ENCODE measurements around the gene ADCY9. TPM values are rescaled to one million over a fixed set of nuclear protein-coding genes. Genes with fewer than 3 reads are reported as not detected.

Gene ADCY9
- polyA plus RNA-seq, 1 donor, result 19.3 TPM

- DNase-seq, result no peak
Measured at GRCh38 chr16:4002121-4002520, 114.1 kb downstream of the ADCY9 start.

GRCh38 chr16:3999479-4000325 is 116.5 kb downstream of the ADCY9 start:
- no peak for DNase-seq

GRCh38 chr16:3998793-3999478 is 117.3 kb downstream of the ADCY9 start:
- DNase-seq, result peak; percentile 66

- DNase-seq, result no peak
Measured at GRCh38 chr16:3997231-3997841, 118.9 kb downstream of the ADCY9 start.

GRCh38 chr16:3995001-3995400 is 121.2 kb downstream of the ADCY9 start:
- no peak for DNase-seq

GRCh38 chr16:3993052-3993785 is 123.0 kb downstream of the ADCY9 start:
- no peak for DNase-seq

- DNase-seq, result no peak
Measured at GRCh38 chr16:3992297-3993051, 123.8 kb downstream of the ADCY9 start.

- DNase-seq, result no peak
Measured at GRCh38 chr16:3988824-3989223, 127.4 kb downstream of the ADCY9 start.

GRCh38 chr16:3988011-3988410 is 128.2 kb downstream of the ADCY9 start:
- DNase-seq, result no peak

- DNase-seq, result no peak
Measured at GRCh38 chr16:3987231-3987630, 129.0 kb downstream of the ADCY9 start.

GRCh38 chr16:3986235-3986544 is 130.1 kb downstream of the ADCY9 start:
- no peak for DNase-seq

- no peak for DNase-seq
Measured at GRCh38 chr16:3984111-3985060, 131.9 kb downstream of the ADCY9 start.

GRCh38 chr16:3983081-3983520 is 133.1 kb downstream of the ADCY9 start:
- peak; percentile 76 for DNase-seq

- no peak for DNase-seq
Measured at GRCh38 chr16:3982216-3982615, 134.0 kb downstream of the ADCY9 start.

GRCh38 chr16:3980253-3981111 is 135.8 kb downstream of the ADCY9 start:
- DNase-seq, result peak; percentile 68

- no peak for DNase-seq
Measured at GRCh38 chr16:3979518-3979917, 136.7 kb downstream of the ADCY9 start.

GRCh38 chr16:3979070-3979469 is 137.2 kb downstream of the ADCY9 start:
- DNase-seq, result no peak

- DNase-seq, result no peak
Measured at GRCh38 chr16:3977376-3977775, 138.9 kb downstream of the ADCY9 start.

GRCh38 chr16:3974751-3975150 is 141.5 kb downstream of the ADCY9 start:
- DNase-seq, result no peak

GRCh38 chr16:3971706-3972105 is 144.5 kb downstream of the ADCY9 start:
- no peak for DNase-seq
